ENCODE results near the gene ACTRT2. TPM values are rescaled to one million over a fixed set of nuclear protein-coding genes. Genes with fewer than 3 reads are reported as not detected.

ACTRT2 gene
- total RNA-seq, 1 donor from 2014 or later, result not detected

DNA sequence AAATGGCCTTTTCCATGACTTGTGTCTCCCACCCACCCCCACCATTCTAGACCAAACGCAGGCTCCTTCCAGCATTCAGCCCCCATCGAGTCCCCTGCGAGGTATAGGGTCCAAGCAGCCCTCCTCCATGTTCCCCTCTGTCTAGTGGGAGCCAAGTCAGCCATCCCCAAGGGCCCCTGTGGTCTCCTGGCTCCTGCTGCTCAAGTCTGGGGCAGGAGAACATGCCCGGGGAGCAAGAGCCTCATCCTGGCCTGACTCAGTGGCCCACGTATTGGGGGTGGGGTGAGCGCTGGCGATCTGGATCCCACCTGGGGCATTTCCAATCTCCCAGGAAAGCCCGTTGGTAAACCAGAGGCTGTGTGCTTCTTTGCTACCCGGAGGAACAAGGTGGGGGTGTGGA is 43.6 kb downstream of the ACTRT2 start:
- no peak overlapping the region for H3K4me3 ChIP-seq (ENCODE audit: low read depth, low read length)
- TF ChIP-seq, protein P1, sequence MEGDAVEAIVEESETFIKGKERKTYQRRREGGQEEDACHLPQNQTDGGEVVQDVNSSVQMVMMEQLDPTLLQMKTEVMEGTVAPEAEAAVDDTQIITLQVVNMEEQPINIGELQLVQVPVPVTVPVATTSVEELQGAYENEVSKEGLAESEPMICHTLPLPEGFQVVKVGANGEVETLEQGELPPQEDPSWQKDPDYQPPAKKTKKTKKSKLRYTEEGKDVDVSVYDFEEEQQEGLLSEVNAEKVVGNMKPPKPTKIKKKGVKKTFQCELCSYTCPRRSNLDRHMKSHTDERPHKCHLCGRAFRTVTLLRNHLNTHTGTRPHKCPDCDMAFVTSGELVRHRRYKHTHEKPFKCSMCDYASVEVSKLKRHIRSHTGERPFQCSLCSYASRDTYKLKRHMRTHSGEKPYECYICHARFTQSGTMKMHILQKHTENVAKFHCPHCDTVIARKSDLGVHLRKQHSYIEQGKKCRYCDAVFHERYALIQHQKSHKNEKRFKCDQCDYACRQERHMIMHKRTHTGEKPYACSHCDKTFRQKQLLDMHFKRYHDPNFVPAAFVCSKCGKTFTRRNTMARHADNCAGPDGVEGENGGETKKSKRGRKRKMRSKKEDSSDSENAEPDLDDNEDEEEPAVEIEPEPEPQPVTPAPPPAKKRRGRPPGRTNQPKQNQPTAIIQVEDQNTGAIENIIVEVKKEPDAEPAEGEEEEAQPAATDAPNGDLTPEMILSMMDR (IDR thresholded peaks at IDR 0.05; ENCODE audit: insufficient read depth, low read length, poor library complexity, severe bottlenecking), result no peak
- no peaks in the 10 kb centered on the region for H3K36me3 ChIP-seq (ENCODE audit: control insufficient read depth, insufficient read depth, low read length)
- H3K27me3 ChIP-seq (ENCODE audit: control insufficient read depth, insufficient read depth, low read length), result peaks cover 93% of the 10 kb centered on the region
- DNase-seq (ENCODE audit: low read depth), result no peak

GRCh38 chr1:3065396-3065795 is 44.1 kb downstream of the ACTRT2 start:
- H3K27me3 ChIP-seq (ENCODE audit: control insufficient read depth, insufficient read depth, low read length), result peaks cover 91% of the 10 kb centered on the region

DNA sequence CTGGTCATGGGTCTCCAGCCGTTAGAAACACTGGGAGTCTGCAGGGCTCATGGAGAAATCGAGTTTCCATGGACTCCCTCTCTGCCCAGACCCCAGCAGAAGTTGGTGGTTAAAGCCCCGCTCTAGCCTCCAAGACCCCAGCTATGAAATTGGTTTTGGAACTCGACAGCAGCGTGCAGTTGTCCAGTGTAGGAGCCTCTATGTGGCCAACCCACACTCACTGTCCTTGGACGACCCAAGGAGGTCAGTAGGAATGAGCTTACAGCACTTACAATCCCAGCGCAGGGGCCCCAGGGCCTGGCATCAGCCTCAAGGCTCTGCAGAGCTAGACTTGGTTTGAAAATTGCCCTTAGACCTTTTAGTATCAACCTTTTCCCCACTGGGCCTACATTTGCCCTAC is 44.5 kb downstream of the ACTRT2 start:
- peaks cover 91% of the 10 kb centered on the region for H3K27me3 ChIP-seq (ENCODE audit: control insufficient read depth, insufficient read depth, low read length)
- TF ChIP-seq, protein P1 (IDR thresholded peaks at IDR 0.05; ENCODE audit: insufficient read depth, low read length, poor library complexity, severe bottlenecking), result no peak
- H3K4me3 ChIP-seq (ENCODE audit: low read depth, low read length), result no peak overlapping the region
- no peak for DNase-seq (ENCODE audit: low read depth)
- H3K36me3 ChIP-seq (ENCODE audit: control insufficient read depth, insufficient read depth, low read length), result no peaks in the 10 kb centered on the region

More at GRCh38 chr1:3065396-3065795, 44.1 kb downstream of the ACTRT2 start:
- TF ChIP-seq, protein P1 (IDR thresholded peaks at IDR 0.05; ENCODE audit: insufficient read depth, low read length, poor library complexity, severe bottlenecking), result no peak
- Histone ChIP-seq H3K4me3 (ENCODE audit: low read depth, low read length) (no peak overlapping the region), H3K36me3 (ENCODE audit: control insufficient read depth, insufficient read depth, low read length) (no peaks in the 10 kb centered on the region)
- DNase-seq (ENCODE audit: low read depth), result no peak

- TF ChIP-seq, protein P1 (IDR thresholded peaks at IDR 0.05; ENCODE audit: insufficient read depth, low read length, poor library complexity, severe bottlenecking), result peak; percentile 36
- H3K27me3 ChIP-seq (ENCODE audit: control insufficient read depth, insufficient read depth, low read length), result peaks cover 91% of the 10 kb centered on the region
- no peaks in the 10 kb centered on the region for H3K36me3 ChIP-seq (ENCODE audit: control insufficient read depth, insufficient read depth, low read length)
- no peak overlapping the region for H3K4me3 ChIP-seq (ENCODE audit: low read depth, low read length)
- no peak for DNase-seq (ENCODE audit: low read depth)
Measured at GRCh38 chr1:3066250-3066711, 45.0 kb downstream of the ACTRT2 start.

- H3K36me3 ChIP-seq (ENCODE audit: control insufficient read depth, insufficient read depth, low read length), result no peaks in the 10 kb centered on the region
- no peak overlapping the region for H3K4me3 ChIP-seq (ENCODE audit: low read depth, low read length)
- peaks cover 91% of the 10 kb centered on the region for H3K27me3 ChIP-seq (ENCODE audit: control insufficient read depth, insufficient read depth, low read length)
- TF ChIP-seq, protein P1 (IDR thresholded peaks at IDR 0.05; ENCODE audit: insufficient read depth, low read length, poor library complexity, severe bottlenecking), result no peak
- DNase-seq (ENCODE audit: low read depth), result no peak
Measured at GRCh38 chr1:3066826-3067225, 45.6 kb downstream of the ACTRT2 start.

GRCh38 chr1:3067301-3067670 is 46.0 kb downstream of the ACTRT2 start:
- Histone ChIP-seq H3K4me3 (ENCODE audit: low read depth, low read length) (no peak overlapping the region), H3K27me3 (ENCODE audit: control insufficient read depth, insufficient read depth, low read length) (peaks cover 91% of the 10 kb centered on the region), H3K36me3 (ENCODE audit: control insufficient read depth, insufficient read depth, low read length) (no peaks in the 10 kb centered on the region)
- DNase-seq (ENCODE audit: low read depth), result no peak
- TF ChIP-seq, protein P1 (IDR thresholded peaks at IDR 0.05; ENCODE audit: insufficient read depth, low read length, poor library complexity, severe bottlenecking), result no peak

All from kidney epithelial cell (primary cell).